H9 (cell line): ENCODE results near the gene PLCB1. TPM values are rescaled to one million over a fixed set of nuclear protein-coding genes. Genes with fewer than 3 reads are reported as not detected.

Experiments used
- DNase-seq: peaks from one replicate; pipeline ENCODE4 v3.0.0-alpha.2; 2017
- H2AFZ ChIP-seq: one replicate; pipeline ENCODE4 v1.6.1; 2013; ENCODE audit warnings: mild to moderate bottlenecking, low read length, control low read depth, moderate library complexity
- H2AK5ac ChIP-seq: 2 replicates; pipeline ENCODE4 v1.6.1; 2013; ENCODE audit warnings: low read length, control low read depth, mixed read lengths; ENCODE audit not compliant: insufficient read length
- H2BK120ac ChIP-seq: one replicate; pipeline ENCODE4 v1.6.1; 2013; ENCODE audit warnings: low read depth, mild to moderate bottlenecking, low read length, control low read depth, inconsistent platforms; ENCODE audit not compliant: poor library complexity, severe bottlenecking
- H2BK12ac ChIP-seq: 2 replicates; pipeline ENCODE4 v1.6.1; 2013; ENCODE audit warnings: low read length, control low read depth, mixed read lengths, low read depth; ENCODE audit not compliant: insufficient read length
- H2BK15ac ChIP-seq: 2 replicates; pipeline ENCODE4 v1.6.1; 2013; ENCODE audit warnings: low read depth, low read length, control low read depth
- H2BK20ac ChIP-seq: one replicate; pipeline ENCODE4 v1.6.1; 2013; ENCODE audit warnings: low read depth, mild to moderate bottlenecking, low read length, control low read depth, inconsistent platforms; ENCODE audit not compliant: poor library complexity, severe bottlenecking
- H2BK5ac ChIP-seq: 2 replicates; pipeline ENCODE4 v1.6.1; 2013; ENCODE audit warnings: low read length, control low read depth, mixed read lengths; ENCODE audit not compliant: insufficient read length
- H3K14ac ChIP-seq: 2 replicates; pipeline ENCODE4 v1.6.1; 2013; ENCODE audit warnings: low read length, control low read depth; ENCODE audit not compliant: insufficient read depth
- H3K18ac ChIP-seq: 2 replicates; pipeline ENCODE4 v1.6.1; 2013; ENCODE audit warnings: low read depth, mild to moderate bottlenecking, mixed read lengths, low read length, control low read depth; ENCODE audit not compliant: insufficient read length
- H3K23ac ChIP-seq: 2 replicates; pipeline ENCODE4 v1.6.1; 2013; ENCODE audit warnings: low read length, control low read depth, mixed read lengths, low read depth; ENCODE audit not compliant: insufficient read length
- H3K23me2 ChIP-seq: 2 replicates; pipeline ENCODE4 v1.6.1; 2013; ENCODE audit warnings: low read depth, mild to moderate bottlenecking, mixed read lengths, low read length, control low read depth; ENCODE audit not compliant: insufficient read length, poor library complexity, severe bottlenecking
- H3K27ac ChIP-seq: 2 replicates; pipeline ENCODE4 v1.5.1; 2013; ENCODE audit warnings: low read length, control low read depth, mixed read lengths, low read depth; ENCODE audit not compliant: insufficient read length
- H3K27me3 ChIP-seq: 2 replicates; pipeline ENCODE4 v1.6.1; 2013; ENCODE audit warnings: low read length, control low read depth, inconsistent platforms; ENCODE audit not compliant: insufficient read depth
- H3K4ac ChIP-seq: 2 replicates; pipeline ENCODE4 v1.6.1; 2013; ENCODE audit warnings: low read depth, mild to moderate bottlenecking, control low read depth, inconsistent platforms, low read length, moderate library complexity
- H3K4me1 ChIP-seq: 2 replicates; pipeline ENCODE4 v1.6.1; 2013; ENCODE audit warnings: low read length, control low read depth, inconsistent platforms; ENCODE audit not compliant: insufficient read depth
- H3K4me2 ChIP-seq: 2 replicates; pipeline ENCODE4 v1.6.1; 2013; ENCODE audit warnings: low read length, control low read depth, mixed read lengths; ENCODE audit not compliant: insufficient read length, insufficient read depth
- H3K56ac ChIP-seq: 2 replicates; pipeline ENCODE4 v1.6.1; 2013; ENCODE audit warnings: low read depth, mild to moderate bottlenecking, mixed read lengths, low read length, control low read depth; ENCODE audit not compliant: insufficient read length
- H3K79me1 ChIP-seq: 2 replicates; pipeline ENCODE4 v1.6.1; 2013; ENCODE audit warnings: low read depth, mild to moderate bottlenecking, moderate library complexity, low read length, control low read depth, inconsistent platforms; ENCODE audit not compliant: insufficient read depth, poor library complexity, severe bottlenecking
- H3K79me2 ChIP-seq: 2 replicates; pipeline ENCODE4 v1.6.1; 2013; ENCODE audit warnings: low read length, control low read depth, inconsistent platforms; ENCODE audit not compliant: insufficient read depth
- H3K9ac ChIP-seq: 2 replicates; pipeline ENCODE4 v1.6.1; 2013; ENCODE audit warnings: low read length, control low read depth, mixed read lengths; ENCODE audit not compliant: insufficient read length; ENCODE audit errors: extremely low read depth
- H3K9me3 ChIP-seq: one replicate; pipeline ENCODE4 v1.6.1; 2013; ENCODE audit warnings: low read depth, low read length, inconsistent platforms; ENCODE audit not compliant: control insufficient read depth
- H3T11ph ChIP-seq: one replicate; pipeline ENCODE4 v1.6.1; 2013; ENCODE audit warnings: mild to moderate bottlenecking, low read length, control low read depth, inconsistent platforms
- H4K20me1 ChIP-seq: one replicate; pipeline ENCODE4 v1.6.1; 2013; ENCODE audit not compliant: control insufficient read depth, insufficient read length, insufficient read depth
- H4K5ac ChIP-seq: 2 replicates; pipeline ENCODE4 v1.6.1; 2013; ENCODE audit warnings: low read depth, mild to moderate bottlenecking, mixed read lengths, low read length, control low read depth; ENCODE audit not compliant: insufficient read length
- H4K8ac ChIP-seq: replicated peaks from 2 replicates; pipeline ENCODE4 v1.6.1; 2013; ENCODE audit warnings: low read length, control low read depth, mixed read lengths, low read depth; ENCODE audit not compliant: insufficient read length
- H4K91ac ChIP-seq: 2 replicates; pipeline ENCODE4 v1.6.1; 2013; ENCODE audit warnings: low read depth, mild to moderate bottlenecking, moderate library complexity, mixed read lengths, low read length, control low read depth; ENCODE audit not compliant: insufficient read length
- H3K27ac Mint-ChIP-seq, 3 experiments: 2 replicates in 2 of 3; 3 replicates in 1 of 3; pipeline ENCODE4 v1.8.0; 2020 to 2021; ENCODE audit warnings: mixed read lengths in 3 of 3, mild to moderate bottlenecking in 1 of 3, moderate library complexity in 1 of 3
- H3K27me3 Mint-ChIP-seq: 2 replicates; pipeline ENCODE4 v1.8.0; 2021; ENCODE audit warnings: low read depth, mild to moderate bottlenecking, moderate library complexity, mixed read lengths
- H3K36me3 Mint-ChIP-seq, 3 experiments: 2 replicates in 2 of 3; 3 replicates in 1 of 3; pipeline ENCODE4 v1.8.0; 2020 to 2021; ENCODE audit warnings: low read depth in 3 of 3, mixed read lengths in 3 of 3; ENCODE audit not compliant: insufficient read depth in 1 of 3
- H3K4me1 Mint-ChIP-seq, 2 experiments: 2 replicates each; pipeline ENCODE4 v1.8.0; 2020; ENCODE audit warnings: mixed read lengths in 2 of 2
- H3K4me3 Mint-ChIP-seq, 2 experiments: 2 replicates in 1 of 2; 3 replicates in 1 of 2; pipeline ENCODE4 v1.8.0; 2020 to 2021; ENCODE audit warnings: mild to moderate bottlenecking in 2 of 2, mixed read lengths in 2 of 2, moderate library complexity in 1 of 2
- H3K9me3 Mint-ChIP-seq, 2 experiments: 2 replicates in 1 of 2; 3 replicates in 1 of 2; pipeline ENCODE4 v1.8.0; 2020; ENCODE audit warnings: mild to moderate bottlenecking in 2 of 2, mixed read lengths in 2 of 2, moderate library complexity in 1 of 2
- CTCF ChIP-seq: fragments of 200-600 bp; sonication (generic); conservative IDR thresholded peaks from 3 replicates; pipeline ENCODE4 v1.8.0; 2021; ENCODE audit warnings: antibody characterized with exemption, mild to moderate bottlenecking
- WGBS: extraction: QIAGEN DNeasy Blood & Tissue Kit; methylation state at CpG from one replicate; pipeline ENCODE4 v1.1.7; 2013; ENCODE audit warnings: missing lambda C conversion rate, low lambda C conversion rate, mixed read lengths; ENCODE audit not compliant: insufficient read length; ENCODE audit errors: extremely low coverage; 5-methylcytosine and 5-hydroxymethylcytosine counted together
- total RNA-seq: library from RNA; stranded (reverse); gene quantifications from 2 replicates; pipeline ENCODE4 v1.2.1, GENCODE V29; 2021

PLCB1 gene
- total RNA-seq, 1 experiment from 2014 or later = 11.5 TPM

GRCh38 chr20:8844179-8844578 lies 712.1 kb downstream of the PLCB1 start:
- no peaks in the 10 kb centered on the region for H3K4me1 ChIP-seq
- no peaks in the 10 kb centered on the region for H3K23me2 ChIP-seq
- no peak overlapping the region for H4K91ac ChIP-seq
- H2BK5ac ChIP-seq = no peak overlapping the region
- no peak for TF ChIP-seq CTCF
- H3K79me1 ChIP-seq = no peaks in the 10 kb centered on the region
- H3K4me2 ChIP-seq = no peak overlapping the region
- H3K9me3 ChIP-seq = no peaks in the 10 kb centered on the region
- no peaks in the 10 kb centered on the region for H3K79me2 ChIP-seq
- peaks cover 4 to 5% (median 5%) of the 10 kb centered on the region in 3 experiments; a peak in 4 of 7 replicates for H3K36me3 Mint-ChIP-seq
- no peak overlapping the region for H2BK15ac ChIP-seq
- no peak overlapping the region for H3T11ph ChIP-seq
- no peaks in the 10 kb centered on the region for H3K27me3 ChIP-seq
- peaks cover 5% of the 10 kb centered on the region in 2 experiments for H3K9me3 Mint-ChIP-seq
- peaks cover 4 to 7% of the 10 kb centered on the region in 2 experiments for H3K4me1 Mint-ChIP-seq
- H4K20me1 ChIP-seq = no peaks in the 10 kb centered on the region
- no peak overlapping the region for H3K9ac ChIP-seq
- no peak overlapping the region for H3K4me3 Mint-ChIP-seq
- H3K4ac ChIP-seq = no peak overlapping the region
- H3K14ac ChIP-seq = no peak overlapping the region
- no peak overlapping the region for H2BK20ac ChIP-seq
- WGBS = no CpG with 5 or more reads among the region's 5 CpGs
- peaks cover 1% of the 10 kb centered on the region; the same call in 1 of the 2 replicates for H3K27me3 Mint-ChIP-seq
- no peak overlapping the region for H3K27ac ChIP-seq
- no peak overlapping the region for H2BK12ac ChIP-seq
- no peak overlapping the region for H3K18ac ChIP-seq
- H2BK120ac ChIP-seq = no peak overlapping the region
- no peak overlapping the region for H4K8ac ChIP-seq
- no peak overlapping the region for H2AK5ac ChIP-seq
- no peak overlapping the region for H3K56ac ChIP-seq
- no peak overlapping the region for H3K27ac Mint-ChIP-seq
- H2AFZ ChIP-seq = no peak overlapping the region
- no peak for DNase-seq
- no peak overlapping the region for H4K5ac ChIP-seq
- H3K23ac ChIP-seq = no peak overlapping the region
